K562 (cell line): Measurements from ENCODE around the gene CYBB. TPM values are rescaled to one million over a fixed set of nuclear protein-coding genes. Genes with fewer than 3 reads are reported as not detected.

Experiments
- ATAC-seq: fragments of 200-7000 bp; cut with Tn5 transposase; 3 replicates; pipeline ENCODE4 v1.9.1; 2020; ENCODE audit warnings: moderate library complexity
- BruUV-seq: library from RNA; stranded (reverse); fragments of 400-500 nt; replicated peaks from 2 replicates; lab custom pipeline; 2021; lab: Mats Ljungman, UMichigan
- CTCF ChIA-PET: fragments of 300-600 bp; formaldehyde crosslinking; extraction: SDS; loops from one replicate; lab custom pipeline; 2021; ENCODE audit warnings: low intra/inter-chr PET ratio; lab: Yijun Ruan, JAX
- POLR2A ChIA-PET: fragments of 300-600, 350-650 bp; sonication (Branson Sonifier 250); formaldehyde crosslinking; extraction: SDS; loops from one replicate; lab custom pipeline; 2021; ENCODE audit warnings: antibody characterized with exemption, inconsistent platforms; lab: Yijun Ruan, JAX
- DNase-seq, 4 experiments: peaks; one replicate each; pipeline versions ENCODE4 v3.0.0 to v3.0.0-alpha.2; 2011 to 2018; ENCODE audit warnings: low spot score in 3 of 4, mixed read lengths in 3 of 4; ENCODE audit errors: extremely low read depth in 1 of 4
- FAIRE-seq: peaks from 2 replicates; lab custom pipeline; 2011; peaks lifted over from hg19 to GRCh38; lab: Jason Lieb, UNC
- H2AFZ ChIP-seq: 2 replicates; pipeline ENCODE4 v1.6.0; 2011; ENCODE audit warnings: low read depth, low read length, control low read depth, inconsistent platforms
- H3K27ac ChIP-seq: fragments of 200-600 bp; 3 replicates; pipeline ENCODE4 v1.8.0; 2011; ENCODE audit warnings: low read depth, mild to moderate bottlenecking, control low read depth, inconsistent platforms, low read length, moderate library complexity, mixed read lengths; ENCODE audit errors: extremely low read depth
- H3K27me3 ChIP-seq, 2 experiments: fragments of 300-600 bp in 1 of 2; 2 replicates in 1 of 2; 3 replicates in 1 of 2; pipeline versions ENCODE4 v1.6.0 to v1.8.0; 2011; ENCODE audit warnings: inconsistent platforms in 2 of 2, low read length in 2 of 2, mild to moderate bottlenecking in 1 of 2, mixed read lengths in 1 of 2, moderate library complexity in 1 of 2; ENCODE audit not compliant: control insufficient read depth in 2 of 2, insufficient read depth in 2 of 2
- H3K36me3 ChIP-seq: fragments of 300-600 bp; 3 replicates; pipeline ENCODE4 v1.8.0; 2011; ENCODE audit warnings: mild to moderate bottlenecking, low read length, inconsistent platforms; ENCODE audit not compliant: control insufficient read depth, insufficient read depth
- H3K4me1 ChIP-seq, 2 experiments: fragments of 200-600 bp in 1 of 2; replicated peaks in 1 of 2; 2 replicates in 1 of 2; 3 replicates in 1 of 2; pipeline versions ENCODE4 v1.5.1 to v1.8.0; 2011; ENCODE audit warnings: inconsistent platforms in 2 of 2, low read length in 2 of 2, mild to moderate bottlenecking in 1 of 2, mixed read lengths in 1 of 2, moderate library complexity in 1 of 2; ENCODE audit not compliant: control insufficient read depth in 2 of 2, insufficient read depth in 2 of 2
- H3K4me2 ChIP-seq: 2 replicates; pipeline ENCODE4 v1.6.1; 2011; ENCODE audit warnings: low read length, control low read depth, inconsistent platforms, mixed read lengths; ENCODE audit not compliant: insufficient read depth
- H3K4me3 ChIP-seq: fragments of 200-600 bp; sonication (generic), shearing (Covaris generic); 2 replicates; pipeline ENCODE4 v1.5.1; 2016; ENCODE audit warnings: control low read depth, inconsistent platforms
- H3K79me2 ChIP-seq: fragments of 200-600 bp; 3 replicates; pipeline ENCODE4 v1.8.0; 2011; ENCODE audit warnings: low read length, inconsistent platforms; ENCODE audit not compliant: control insufficient read depth, insufficient read depth
- H3K9ac ChIP-seq, 2 experiments: 2 replicates each; pipeline versions ENCODE4 v1.6.0 to v1.6.1; 2011; ENCODE audit warnings: low read depth in 2 of 2, low read length in 2 of 2, control low read depth in 1 of 2, inconsistent platforms in 1 of 2, mild to moderate bottlenecking in 1 of 2, mixed read lengths in 1 of 2; ENCODE audit not compliant: insufficient read depth in 1 of 2
- H3K9me1 ChIP-seq: one replicate; pipeline ENCODE4 v1.6.0; 2011; ENCODE audit warnings: inconsistent platforms, mild to moderate bottlenecking, low read length, moderate library complexity; ENCODE audit not compliant: control insufficient read depth, insufficient read depth
- H3K9me3 ChIP-seq: replicated peaks from 2 replicates; pipeline ENCODE4 v1.5.1; 2011; ENCODE audit warnings: low read depth, low read length, inconsistent platforms; ENCODE audit not compliant: control insufficient read depth, insufficient read depth
- H4K20me1 ChIP-seq: replicated peaks from 2 replicates; pipeline ENCODE4 v1.6.1; 2011; ENCODE audit warnings: low read length, inconsistent platforms, mixed read lengths; ENCODE audit not compliant: control insufficient read depth, insufficient read depth
- ATF3 ChIP-seq, 2 experiments: fragments of 450-650 bp in 1 of 2; sonication (generic) in 1 of 2; formaldehyde crosslinking in 1 of 2; IDR thresholded peaks in 1 of 2; conservative IDR thresholded peaks in 1 of 2; 2 replicates each; pipeline versions ENCODE4 v1.6.1 to v1.8.1; 2016 to 2023; ENCODE audit warnings: mild to moderate bottlenecking in 2 of 2, moderate library complexity in 2 of 2, inconsistent platforms in 1 of 2, missing genetic modification reagents in 1 of 2
- CEBPB ChIP-seq: fragments of 450-650 bp; IDR thresholded peaks from 2 replicates; pipeline ENCODE4 v1.6.1; 2016; ENCODE audit warnings: missing genetic modification characterization, missing compliant biosample characterization
- CEBPG ChIP-seq, 3 experiments: fragments of 200-800 bp in 1 of 3; sonication (Bioruptor generic) in 1 of 3; sonication (generic) in 1 of 3; formaldehyde crosslinking in 1 of 3; IDR thresholded peaks in 2 of 3; conservative IDR thresholded peaks in 1 of 3; 2 replicates each; pipeline versions ENCODE4 v1.6.1 to v1.8.0; 2016 to 2022; ENCODE audit warnings: missing compliant biosample characterization in 2 of 3, missing genetic modification characterization in 2 of 3, mild to moderate bottlenecking in 1 of 3, missing genetic modification reagents in 1 of 3
- FOSL1 ChIP-seq: fragments of 200-800 bp; sonication (Bioruptor generic); conservative IDR thresholded peaks from 2 replicates; pipeline ENCODE4 v1.6.1; 2016; ENCODE audit warnings: missing genetic modification characterization, missing compliant biosample characterization
- GABPB1 ChIP-seq: sonication (generic); formaldehyde crosslinking; IDR thresholded peaks from 2 replicates; pipeline ENCODE4 v1.8.0; 2022; ENCODE audit warnings: mild to moderate bottlenecking, missing genetic modification reagents
- JUND ChIP-seq, 2 experiments: IDR thresholded peaks; 2 replicates in 1 of 2; 3 replicates in 1 of 2; pipeline ENCODE4 v1.6.1; 2011; ENCODE audit warnings: borderline replicate concordance in 2 of 2, low read depth in 2 of 2, low read length in 2 of 2, improper control_type of control experiment in 1 of 2, missing biosample characterization in 1 of 2, missing genetic modification characterization in 1 of 2, missing genetic modification reagents in 1 of 2
- RAD51 ChIP-seq: fragments of 450-650 bp; IDR thresholded peaks from 2 replicates; pipeline ENCODE4 v1.7.1; 2016; ENCODE audit warnings: low read depth, mild to moderate bottlenecking, borderline replicate concordance
- TARDBP ChIP-seq: fragments of 450-650 bp; IDR thresholded peaks from 2 replicates; pipeline ENCODE4 v1.6.1; 2016
- USF1 ChIP-seq: sonication (generic); formaldehyde crosslinking; IDR thresholded peaks from 2 replicates; pipeline ENCODE4 v1.9.0; 2022; ENCODE audit warnings: mild to moderate bottlenecking, missing genetic modification reagents
- ZKSCAN1 ChIP-seq: fragments of 150-350 bp; IDR thresholded peaks from 2 replicates; pipeline ENCODE4 v1.6.1; 2016; ENCODE audit warnings: low read depth, low read length
- WGBS: fragments of 100-300 bp; shearing (Covaris generic); methylation state at CpG from one replicate; pipeline ENCODE4 v1.1.6; 2016; ENCODE audit warnings: low coverage, mixed read lengths; ENCODE audit not compliant: insufficient coverage; ENCODE audit errors: missing lambda C conversion rate; 5-methylcytosine and 5-hydroxymethylcytosine counted together
- in situ Hi-C: fragments of 300-500 bp; cut with MboI; formaldehyde crosslinking; loops from 4 replicates; pipeline ENCODE4 v1.15.0; 2018; ENCODE audit warnings: inconsistent platforms, mixed read lengths
- intact Hi-C: fragments of 100-400 bp; cut with micrococcal nuclease; formaldehyde crosslinking; loops from 2 replicates; pipeline ENCODE4 v1.14.2; 2022
- polyA plus RNA-seq, 8 experiments: library from polyadenylated mRNA; depleted of rRNA in 4 of 8; stranded (reverse) in 5 of 8; unstranded in 3 of 8; fragments of >200 nt; fragmentation: Nextera tagmentation in 2 of 8; fragmentation: Illumina TruSeq in 1 of 8; extraction: Ambion mirVana in 2 of 8; extraction: Trizol in 1 of 8; gene quantifications; 2 replicates each; pipeline versions ENCODE4 v1.2.1 to v1.2.3, GENCODE V29; 2011 to 2014; ENCODE audit warnings: inconsistent platforms in 1 of 8, missing spikeins in 1 of 8
- total RNA-seq, 7 experiments: library from RNA; depleted of rRNA in 6 of 7; stranded (reverse); fragments of >200 nt in 6 of 7; fragmentation: Illumina TruSeq in 2 of 7; extraction: Trizol in 2 of 7; gene quantifications; 2 replicates each; pipeline versions ENCODE4 v1.2.1 to v1.2.3, GENCODE V29; 2011 to 2021; ENCODE audit warnings: low replicate concordance in 1 of 7

The CYBB gene
- total and polyA plus RNA-seq, 9 of the 15 experiments (the other 6 are each of a cell fraction or from before 2014, with no cell fraction given) = 0.25 to 1.3 (median 0.74) TPM

GRCh38 chrX:37759878-37760418 is 19.9 kb upstream of the CYBB start:
- BruUV-seq = no TSS peak
- POLR2A ChIA-PET = interaction anchor here (0.7 to 0.9 kb wide), 2 partner anchors 101 to 725 kb away, joined by 3 to 4 read pairs; no protein-coding TSS in a partner anchor
- CTCF ChIA-PET = no interaction called here
- H3K4me3 ChIP-seq = no peak overlapping the region
- ATAC-seq (no peak), DNase-seq (peak in 1 of 4 experiments; percentile 13), FAIRE-seq (no peak)
- TF ChIP-seq JUND (IDR thresholded peaks at IDR 0.05; ENCODE audit: borderline replicate concordance, low read depth, low read length) (peak; percentile 25; the same call in 1 of the 2 replicates), JUND (tag; IDR thresholded peaks at IDR 0.05; ENCODE audit: borderline replicate concordance, low read depth, low read length) (peak; percentile 43; the same call in 1 of the 3 replicates), USF1 (CRISPR knock-in tag) (0 out of 2 replicates have a peak, but pooled peaks have one; percentile 10), RAD51 (peak; percentile 21; the same call in 1 of the 2 replicates), ATF3 (IDR thresholded peaks at IDR 0.05) (peak; percentile 66), ATF3 (CRISPR knock-in tag; conservative IDR thresholded peaks at IDR 0.05) (no peak), FOSL1 (peak; percentile 54), ZKSCAN1 (no peak), TARDBP (no peak), GABPB1 (CRISPR knock-in tag) (no peak), CEBPG (CRISPR knock-in tag; IDR thresholded peaks at IDR 0.05) (no peak), CEBPG (tag; conservative IDR thresholded peaks at IDR 0.05 in 1 of 2, IDR thresholded peaks at IDR 0.05 in 1 of 2) (peak in 1 of 2 experiments; percentile 43; a peak in 1 of 4 replicates), CEBPB (peak; percentile 47; the same call in 1 of the 2 replicates)
- in situ Hi-C loops (no loop called here), intact Hi-C loops (no loop called here)
- H3K27me3 ChIP-seq = no peaks in the 10 kb centered on the region
- 11% methylated on average over 1 of the region's 2 CpGs for WGBS
- H4K20me1 ChIP-seq = no peaks in the 10 kb centered on the region
- no peaks in the 10 kb centered on the region for H3K36me3 ChIP-seq
- H3K9ac ChIP-seq = no peak overlapping the region
- H3K79me2 ChIP-seq = no peaks in the 10 kb centered on the region
- H3K9me3 ChIP-seq = no peaks in the 10 kb centered on the region
- no peak overlapping the region for H3K4me2 ChIP-seq
- no peak overlapping the region for H3K27ac ChIP-seq
- no peak overlapping the region for H2AFZ ChIP-seq
- H3K9me1 ChIP-seq = no peaks in the 10 kb centered on the region
- peaks cover 0 to under 1% of the 10 kb centered on the region in 2 experiments; a peak in 1 of 5 replicates for H3K4me1 ChIP-seq
